ENCODE results near the gene ARHGAP24. TPM values are rescaled to one million over a fixed set of nuclear protein-coding genes. Genes with fewer than 3 reads are reported as not detected.

The ARHGAP24 gene
- total RNA-seq, 1 experiment from 2014 or later = 2.1 TPM

- TF ChIP-seq AR (CRISPR knock-in tag; IDR thresholded peaks at IDR 0.05) (no peak), FOXP1 (CRISPR knock-in tag; IDR thresholded peaks at IDR 0.05; ENCODE audit: borderline replicate concordance) (no peak), ZMAT4 (CRISPR knock-in tag; IDR thresholded peaks at IDR 0.05) (no peak), AFF4 (CRISPR knock-in tag; IDR thresholded peaks at IDR 0.05; ENCODE audit: borderline replicate concordance) (no peak), NFYB (CRISPR knock-in tag; conservative IDR thresholded peaks at IDR 0.05; ENCODE audit: low read depth) (no peak), HMGA2 (CRISPR knock-in tag; IDR thresholded peaks at IDR 0.05) (no peak), JAZF1 (CRISPR knock-in tag; IDR thresholded peaks at IDR 0.05) (no peak), ZNF396 (CRISPR knock-in tag; IDR thresholded peaks at IDR 0.05; ENCODE audit: borderline replicate concordance) (no peak), PRRX2 (CRISPR knock-in tag; IDR thresholded peaks at IDR 0.05) (no peak)
Measured at GRCh38 chr4:85952528-85952927, 477.6 kb downstream of the ARHGAP24 start (continued).

GRCh38 chr4:85952972-85953650 lies 478.2 kb downstream of the ARHGAP24 start:
- no peaks in the 10 kb centered on the region for H3K36me3 Mint-ChIP-seq
- ChIA-PET POLR2A (no interaction called here), CTCF (interaction anchor here (1.4 kb wide), 1 partner anchor 156 kb away, joined by 7 read pairs; no protein-coding TSS in a partner anchor)
- peak overlapping the region; percentile 86 for H3K27ac Mint-ChIP-seq
- H3K9me3 Mint-ChIP-seq = no peaks in the 10 kb centered on the region
- no peak for TF ChIP-seq ZNF416 (CRISPR knock-in tag; IDR thresholded peaks at IDR 0.05)
- no peak for TF ChIP-seq AR (CRISPR knock-in tag; IDR thresholded peaks at IDR 0.05)
- no peak overlapping the region for H3K4me3 Mint-ChIP-seq
- peaks cover 42% of the 10 kb centered on the region for H3K4me1 Mint-ChIP-seq
- H3K27me3 Mint-ChIP-seq (ENCODE audit: low read depth) = no peaks in the 10 kb centered on the region
- DNase-seq (ENCODE audit: low spot score) (no peak), ATAC-seq (no peak)

- POLR2A ChIA-PET = interaction anchor here (1.2 kb wide), 1 partner anchor 11 kb away, joined by 3 read pairs; no protein-coding TSS in a partner anchor
- CTCF ChIA-PET = interaction anchor here (0.9 to 1.4 kb wide), 2 partner anchors 157 to 206 kb away, joined by 3 to 7 read pairs; no protein-coding TSS in a partner anchor
- ATAC-seq (peak; percentile 62), DNase-seq (ENCODE audit: low spot score) (no peak)
- Mint-ChIP-seq H3K36me3 (no peaks in the 10 kb centered on the region), H3K27me3 (ENCODE audit: low read depth) (no peaks in the 10 kb centered on the region), H3K4me3 (no peak overlapping the region), H3K4me1 (peaks cover 42% of the 10 kb centered on the region), H3K27ac (peak overlapping the region; percentile 86), H3K9me3 (no peaks in the 10 kb centered on the region)
- TF ChIP-seq CREM (CRISPR knock-in tag; IDR thresholded peaks at IDR 0.05) (no peak), ZNF263 (CRISPR knock-in tag; IDR thresholded peaks at IDR 0.05; ENCODE audit: low read depth) (no peak), RORB (CRISPR knock-in tag; IDR thresholded peaks at IDR 0.05) (no peak), PRDM15 (CRISPR knock-in tag; IDR thresholded peaks at IDR 0.05) (no peak), ERG (CRISPR knock-in tag; IDR thresholded peaks at IDR 0.05) (no peak), E2F4 (CRISPR knock-in tag; IDR thresholded peaks at IDR 0.05; ENCODE audit: borderline replicate concordance, low read depth) (no peak)
Measured at GRCh38 chr4:85953651-85954018, 478.7 kb downstream of the ARHGAP24 start.
